Measurements from ENCODE around the gene OBSCN. TPM values are rescaled to one million over a fixed set of nuclear protein-coding genes. Genes with fewer than 3 reads are reported as not detected.

OBSCN gene
- total and polyA plus RNA-seq, 5 experiments from 2014 or later = 0.56 to 102 (median 4.9) TPM

- Mint-ChIP-seq H3K27ac (no peak overlapping the region), H3K27me3 (no peaks in the 10 kb centered on the region), H3K4me1 (peaks cover 0 to 9% (median 1%) of the 10 kb centered on the region in 4 donors)
Measured at GRCh38 chr1:228335406-228336307, 127.8 kb downstream of the OBSCN start.

GRCh38 chr1:228336308-228337030, 128.6 kb downstream of the OBSCN start:
- Mint-ChIP-seq H3K4me1 (peaks cover 0 to 9% (median 1%) of the 10 kb centered on the region in 4 donors), H3K4me3 (no peak overlapping the region), H3K9me3 (no peaks in the 10 kb centered on the region), H3K27me3 (no peaks in the 10 kb centered on the region), H3K36me3 (peaks cover 0 to 24% (median 6%) of the 10 kb centered on the region in 3 donors), H3K27ac (peak overlapping the region in 1 of 10 donors; percentile 43)
- peak in 1 of 10 donors; percentile 60 for DNase-seq
- POLR2A ChIA-PET = no interaction called here
- no peak for ATAC-seq

More at GRCh38 chr1:228335406-228336307, 127.8 kb downstream of the OBSCN start:
- Mint-ChIP-seq H3K36me3 (peaks cover 0 to 26% (median 8%) of the 10 kb centered on the region in 3 donors), H3K4me3 (no peak overlapping the region), H3K9me3 (no peaks in the 10 kb centered on the region)
- no peak for ATAC-seq
- DNase-seq = peak in 1 of 10 donors; percentile 28
- POLR2A ChIA-PET = no interaction called here

- Mint-ChIP-seq H3K27me3 (no peaks in the 10 kb centered on the region), H3K9me3 (no peaks in the 10 kb centered on the region), H3K36me3 (peaks cover 0 to 24% (median 6%) of the 10 kb centered on the region in 3 donors), H3K4me3 (no peak overlapping the region), H3K4me1 (peaks cover 0 to 9% (median 1%) of the 10 kb centered on the region in 4 donors), H3K27ac (peak overlapping the region in 1 of 10 donors; percentile 43)
- POLR2A ChIA-PET = no interaction called here
- no peak for ATAC-seq
- DNase-seq = peak in 1 of 10 donors; percentile 46
Measured at GRCh38 chr1:228337031-228337564, 129.3 kb downstream of the OBSCN start.

GRCh38 chr1:228337711-228338520, 130.1 kb downstream of the OBSCN start:
- Mint-ChIP-seq H3K36me3 (peaks cover 0 to 26% (median 8%) of the 10 kb centered on the region in 3 donors), H3K9me3 (no peaks in the 10 kb centered on the region), H3K4me3 (no peak overlapping the region), H3K27me3 (no peaks in the 10 kb centered on the region), H3K4me1 (peaks cover 0 to 9% (median 1%) of the 10 kb centered on the region in 4 donors), H3K27ac (peak overlapping the region in 1 of 10 donors; percentile 15)
- DNase-seq (peak in 1 of 10 donors; percentile 59), ATAC-seq (no peak)
- POLR2A ChIA-PET = no interaction called here

GRCh38 chr1:228338521-228339051, 130.7 kb downstream of the OBSCN start:
- Mint-ChIP-seq H3K4me1 (peaks cover 0 to 9% (median 3%) of the 10 kb centered on the region in 4 donors), H3K27me3 (no peaks in the 10 kb centered on the region), H3K36me3 (peaks cover 0 to 30% (median 12%) of the 10 kb centered on the region in 3 donors), H3K27ac (no peak overlapping the region), H3K9me3 (no peaks in the 10 kb centered on the region), H3K4me3 (no peak overlapping the region)
- DNase-seq = peak in 1 of 10 donors; percentile 36
- ATAC-seq = no peak
- POLR2A ChIA-PET = no interaction called here

- POLR2A ChIA-PET = no interaction called here
- Mint-ChIP-seq H3K9me3 (peaks cover 0 to 2% (median 0%) of the 10 kb centered on the region in 9 donors), H3K27me3 (no peaks in the 10 kb centered on the region), H3K4me3 (no peak overlapping the region), H3K4me1 (peaks cover 0 to 9% (median 3%) of the 10 kb centered on the region in 4 donors), H3K27ac (no peak overlapping the region), H3K36me3 (peaks cover 0 to 33% (median 18%) of the 10 kb centered on the region in 3 donors)
- ATAC-seq (no peak), DNase-seq (no peak)
Measured at GRCh38 chr1:228339059-228339704, 131.3 kb downstream of the OBSCN start.

- H3K27me3 Mint-ChIP-seq = no peaks in the 10 kb centered on the region
- POLR2A ChIA-PET = no interaction called here
- H3K4me1 Mint-ChIP-seq = peaks cover 0 to 9% (median 3%) of the 10 kb centered on the region in 4 donors
- DNase-seq (peak in 1 of 10 donors; percentile 36), ATAC-seq (no peak)
- H3K4me3 Mint-ChIP-seq = no peak overlapping the region
- peak overlapping the region in 1 of 10 donors; percentile 52 for H3K27ac Mint-ChIP-seq
- H3K9me3 Mint-ChIP-seq = peaks cover 0 to 4% (median 0%) of the 10 kb centered on the region in 9 donors
- H3K36me3 Mint-ChIP-seq = peaks cover 0 to 33% (median 23%) of the 10 kb centered on the region in 3 donors
Measured at GRCh38 chr1:228339766-228340685, 132.2 kb downstream of the OBSCN start.

- H3K4me3 Mint-ChIP-seq = no peak overlapping the region
- no peaks in the 10 kb centered on the region for H3K27me3 Mint-ChIP-seq
- peaks cover 0 to 4% (median 0%) of the 10 kb centered on the region in 9 donors for H3K9me3 Mint-ChIP-seq
- DNase-seq (peak in 1 of 10 donors; percentile 62), ATAC-seq (no peak)
- peaks cover 0 to 9% (median 3%) of the 10 kb centered on the region in 4 donors for H3K4me1 Mint-ChIP-seq
- no peak overlapping the region for H3K27ac Mint-ChIP-seq
- POLR2A ChIA-PET = no interaction called here
- H3K36me3 Mint-ChIP-seq = peaks cover 0 to 33% (median 23%) of the 10 kb centered on the region in 3 donors
Measured at GRCh38 chr1:228340686-228341449, 133.0 kb downstream of the OBSCN start.

- H3K4me1 Mint-ChIP-seq = peaks cover 0 to 9% (median 3%) of the 10 kb centered on the region in 4 donors
- ATAC-seq (no peak), DNase-seq (no peak)
- H3K9me3 Mint-ChIP-seq = peaks cover 0 to 4% (median 0%) of the 10 kb centered on the region in 9 donors
- peaks cover 0 to 31% (median 23%) of the 10 kb centered on the region in 3 donors for H3K36me3 Mint-ChIP-seq
- H3K4me3 Mint-ChIP-seq = no peak overlapping the region
- H3K27ac Mint-ChIP-seq = no peak overlapping the region
- POLR2A ChIA-PET = no interaction called here
- H3K27me3 Mint-ChIP-seq = no peaks in the 10 kb centered on the region
Measured at GRCh38 chr1:228341450-228341813, 133.6 kb downstream of the OBSCN start.
